ENCODE measurements around the gene CST11. TPM values are rescaled to one million over a fixed set of nuclear protein-coding genes. Genes with fewer than 3 reads are reported as not detected.

CST11 gene
- total and polyA plus RNA-seq, 9 of the 15 experiments (the other 6 are each of a cell fraction or from before 2014, with no cell fraction given), result not detected

GRCh38 chr20:23454816-23455215 lies 2.1 kb upstream of the CST11 start (continued):
- no peak for TF ChIP-seq HOMEZ (CRISPR knock-in tag; IDR thresholded peaks at IDR 0.05)
- no peak for TF ChIP-seq ZNF239 (CRISPR knock-in tag; IDR thresholded peaks at IDR 0.05)
- TF ChIP-seq THAP7 (CRISPR knock-in tag; IDR thresholded peaks at IDR 0.05), result no peak
- TF ChIP-seq MLLT1 (IDR thresholded peaks at IDR 0.05), result no peak
- peak; percentile 90 for TF ChIP-seq RBM25 (IDR thresholded peaks at IDR 0.05; ENCODE audit: low read depth, low read length, severe bottlenecking)
- TF ChIP-seq GABPB1 (CRISPR knock-in tag; IDR thresholded peaks at IDR 0.05), result no peak
- TF ChIP-seq MTF1 (CRISPR knock-in tag; IDR thresholded peaks at IDR 0.05; ENCODE audit: borderline replicate concordance), result no peak
- TF ChIP-seq IRF1 (CRISPR knock-in tag; IDR thresholded peaks at IDR 0.05; ENCODE audit: borderline replicate concordance), result no peak
- TF ChIP-seq ATF6 (CRISPR knock-in tag; IDR thresholded peaks at IDR 0.05), result no peak
- TF ChIP-seq ZNF316 (IDR thresholded peaks at IDR 0.05), result peak; percentile 68; the same call in 1 of the 2 replicates
- no peak for TF ChIP-seq ILK (tag; IDR thresholded peaks at IDR 0.05; ENCODE audit: borderline replicate concordance, low read depth)
- TF ChIP-seq ZNF511 (CRISPR knock-in tag; IDR thresholded peaks at IDR 0.05), result no peak
- TF ChIP-seq ZNF507 (tag; conservative IDR thresholded peaks at IDR 0.05), result no peak
- no peak for TF ChIP-seq CBX2 (IDR thresholded peaks at IDR 0.05; ENCODE audit: insufficient read depth, low read length, poor library complexity, severe bottlenecking)
- no peak for TF ChIP-seq ZNF324 (CRISPR knock-in tag; IDR thresholded peaks at IDR 0.05)
- TF ChIP-seq TFAM (CRISPR knock-in tag; conservative IDR thresholded peaks at IDR 0.05), result no peak
- TF ChIP-seq GMEB1 (CRISPR knock-in tag; IDR thresholded peaks at IDR 0.05), result no peak
- TF ChIP-seq CBX1 (IDR thresholded peaks at IDR 0.05; ENCODE audit: low read depth), result no peak
- TF ChIP-seq CTBP1 (IDR thresholded peaks at IDR 0.05; ENCODE audit: borderline replicate concordance), result no peak
- TF ChIP-seq FUS (optimal IDR thresholded peaks at IDR 0.05; ENCODE audit: low read depth, low read length), result no peak
- no peak for TF ChIP-seq ZSCAN32 (CRISPR knock-in tag; IDR thresholded peaks at IDR 0.05)
